BJ (cell line): Measurements from ENCODE around the gene ADGB. TPM values are rescaled to one million over a fixed set of nuclear protein-coding genes. Genes with fewer than 3 reads are reported as not detected.

Source experiments
- CTCF ChIA-PET: fragments of 350-600 bp; formaldehyde crosslinking; extraction: SDS; loops from one replicate; lab custom pipeline; 2021; ENCODE audit warnings: antibody characterized with exemption, inconsistent platforms; lab: Yijun Ruan, JAX
- POLR2A ChIA-PET: fragments of 300-600 bp; sonication (Branson Sonifier 250); formaldehyde crosslinking; extraction: SDS; loops from one replicate; lab custom pipeline; 2021; ENCODE audit warnings: antibody characterized with exemption; lab: Charles Lee
- DNase-seq: peaks from one replicate; pipeline ENCODE4 v3.0.0-alpha.2; 2011; ENCODE audit warnings: low read depth
- H3K27me3 ChIP-seq: 2 replicates; pipeline ENCODE4 v1.6.0; 2011; ENCODE audit warnings: low read length; ENCODE audit not compliant: control insufficient read depth, insufficient read depth
- H3K36me3 ChIP-seq: 2 replicates; pipeline ENCODE4 v1.5.1; 2011; ENCODE audit warnings: low read length; ENCODE audit not compliant: control insufficient read depth, insufficient read depth
- H3K4me3 ChIP-seq: 2 replicates; pipeline ENCODE4 v1.5.1; 2011; ENCODE audit warnings: low read depth, mild to moderate bottlenecking, control low read depth, low read length
- CTCF ChIP-seq: IDR thresholded peaks from 2 replicates; pipeline ENCODE4 v1.5.1; 2011; ENCODE audit warnings: low read depth, mild to moderate bottlenecking, control low read depth, inconsistent platforms, low read length, moderate library complexity; ENCODE audit not compliant: insufficient read depth
- polyA plus RNA-seq: library from polyadenylated mRNA; depleted of rRNA; stranded (reverse); fragments of >200 nt; gene quantifications from 2 replicates; pipeline ENCODE4 v1.2.3, GENCODE V29; 2011

The ADGB gene
- polyA plus RNA-seq, 1 experiment, result not detected

- DNase-seq, result no peak
- ChIA-PET CTCF (interaction anchor here (0.9 to 1.2 kb wide), 2 partner anchors 10 to 23 kb away, joined by 3 read pairs; no protein-coding TSS in a partner anchor), POLR2A (no interaction called here)
- no peak for TF ChIP-seq CTCF
- no peak overlapping the region for H3K4me3 ChIP-seq
- peaks cover 3% of the 10 kb centered on the region for H3K27me3 ChIP-seq
- H3K36me3 ChIP-seq, result no peaks in the 10 kb centered on the region
Observed at GRCh38 chr6:146595972-146596731, 2.6 kb upstream of the ADGB start.

- no peak for TF ChIP-seq CTCF
- ChIA-PET POLR2A (no interaction called here), CTCF (no interaction called here)
- Histone ChIP-seq H3K27me3 (no peaks in the 10 kb centered on the region), H3K4me3 (no peak overlapping the region), H3K36me3 (no peaks in the 10 kb centered on the region)
- no peak for DNase-seq
Observed at GRCh38 chr6:146601352-146601751, 2.6 kb downstream of the ADGB start.

- CTCF ChIA-PET, result no interaction called here
- POLR2A ChIA-PET, result no interaction called here
Observed at GRCh38 chr6:146602526-146602925, 3.8 kb downstream of the ADGB start.

GRCh38 chr6:146613947-146614346 is 15.2 kb downstream of the ADGB start:
- H3K4me3 ChIP-seq, result no peak overlapping the region
- CTCF ChIA-PET, result no interaction called here
- no peaks in the 10 kb centered on the region for H3K27me3 ChIP-seq
- H3K36me3 ChIP-seq, result no peaks in the 10 kb centered on the region
- DNase-seq, result no peak
- POLR2A ChIA-PET, result no interaction called here
- TF ChIP-seq CTCF, result no peak

More at GRCh38 chr6:146602526-146602925, 3.8 kb downstream of the ADGB start:
- 0 out of 2 replicates have a peak, but pooled peaks cover 1% of the 10 kb centered on the region for H3K27me3 ChIP-seq
- TF ChIP-seq CTCF, result no peak
- H3K4me3 ChIP-seq, result no peak overlapping the region
- no peak for DNase-seq
- no peaks in the 10 kb centered on the region for H3K36me3 ChIP-seq

- no peak overlapping the region for H3K4me3 ChIP-seq
- no peak for DNase-seq
- POLR2A ChIA-PET, result no interaction called here
- no peaks in the 10 kb centered on the region for H3K36me3 ChIP-seq
- H3K27me3 ChIP-seq, result no peaks in the 10 kb centered on the region
- no peak for TF ChIP-seq CTCF
- CTCF ChIA-PET, result no interaction called here
Observed at GRCh38 chr6:146620655-146621054, 21.9 kb downstream of the ADGB start.
